Stimulated activated CD8-positive, alpha-beta memory T cell treated with anti-CD3 and anti-CD28 coated beads, Interleukin-4, amount 100 ng/mL, for 4 hours (primary cell): Measurements from ENCODE around the gene LRRC28.

Experiments
- DNase-seq, 2 donors: peaks; one replicate each; pipeline ENCODE4 v3.0.0-alpha.2; 2020; ENCODE audit warnings: low read depth in 2 of 2, low spot score in 1 of 2

The LRRC28 gene

GRCh38 chr15:99414755-99415731 lies 163.8 kb downstream of the LRRC28 start:
- DNase-seq = no peak

- no peak for DNase-seq
These were observed 165.2 kb downstream of the LRRC28 start for GRCh38 chr15:99416191-99417188.

- DNase-seq = no peak
These were observed 169.9 kb downstream of the LRRC28 start for GRCh38 chr15:99421172-99421656.

- DNase-seq = no peak
These were observed 170.5 kb downstream of the LRRC28 start for GRCh38 chr15:99421758-99422157.

GRCh38 chr15:99423186-99424130 lies 172.2 kb downstream of the LRRC28 start:
- no peak for DNase-seq

GRCh38 chr15:99424131-99424571 lies 172.9 kb downstream of the LRRC28 start:
- no peak for DNase-seq

- DNase-seq = peak in 1 of 2 donors; percentile 25
These were observed 173.8 kb downstream of the LRRC28 start for GRCh38 chr15:99424978-99425656.

- no peak for DNase-seq
These were observed 174.5 kb downstream of the LRRC28 start for GRCh38 chr15:99425657-99426301.

GRCh38 chr15:99426431-99427105 lies 175.3 kb downstream of the LRRC28 start:
- DNase-seq = no peak

- DNase-seq = no peak
These were observed 175.9 kb downstream of the LRRC28 start for GRCh38 chr15:99427210-99427609.

- DNase-seq = no peak
These were observed 176.5 kb downstream of the LRRC28 start for GRCh38 chr15:99427668-99428361.

GRCh38 chr15:99429681-99430081 lies 178.4 kb downstream of the LRRC28 start:
- DNase-seq = no peak

- no peak for DNase-seq
These were observed 179.7 kb downstream of the LRRC28 start for GRCh38 chr15:99430881-99431401.

- DNase-seq = no peak
These were observed 180.4 kb downstream of the LRRC28 start for GRCh38 chr15:99431661-99432091.

GRCh38 chr15:99432271-99433025 lies 181.2 kb downstream of the LRRC28 start:
- DNase-seq = no peak

- no peak for DNase-seq
These were observed 181.9 kb downstream of the LRRC28 start for GRCh38 chr15:99433026-99433756.
